Stomach (tissue), 9 donors: ENCODE results near the gene PFKP. TPM values are rescaled to one million over a fixed set of nuclear protein-coding genes. Genes with fewer than 3 reads are reported as not detected.
A peak's percentile ranks its signal among the peaks of the same experiment; 100 is the strongest.

ENCODE experiments used
- DNase-seq, 2 donors: peaks; one replicate each; pipeline versions ENCODE4 v3.0.0 to v3.0.0-alpha.2; 2013 to 2019
- H3K27ac ChIP-seq, 5 donors: fragments of 200-600 bp in 4 of 5; sonication (generic) in 4 of 5; one replicate each; pipeline ENCODE4 v1.5.1; 2013 to 2019; ENCODE audit warnings: mild to moderate bottlenecking in 1 of 5, moderate library complexity in 1 of 5
- H3K27me3 ChIP-seq, 3 donors: fragments of 200-600 bp; sonication (generic); one replicate each; pipeline ENCODE4 v1.5.1; 2017 to 2019; ENCODE audit warnings: mixed run types in 1 of 3
- H3K36me3 ChIP-seq, 4 donors: fragments of 200-600 bp; sonication (generic); 1 replicate in 3 of 4; 2 replicates in 1 of 4; pipeline ENCODE4 v1.5.1; 2016 to 2019
- H3K4me1 ChIP-seq, 4 donors: fragments of 200-600 bp; sonication (generic); one replicate each; pipeline ENCODE4 v1.5.1; 2016 to 2019
- H3K4me3 ChIP-seq, 4 donors: fragments of 200-600 bp; sonication (generic) in 3 of 4; one replicate each; pipeline ENCODE4 v1.5.1; 2016 to 2019; ENCODE audit warnings: mild to moderate bottlenecking in 1 of 4
- H3K9me3 ChIP-seq, 4 donors: fragments of 200-600 bp; sonication (generic); one replicate each; pipeline ENCODE4 v1.5.1; 2016 to 2019
- CTCF ChIP-seq, 7 experiments: fragments of 450-650 bp in 4 of 7; fragments of 200-600 bp in 3 of 7; sonication (generic) in 3 of 7; IDR thresholded peaks; one replicate each; pipeline ENCODE4 v1.5.1; 2016 to 2019; ENCODE audit warnings: antibody characterized with exemption in 7 of 7, control low read depth in 2 of 7, mild to moderate bottlenecking in 1 of 7
- EP300 ChIP-seq: sonication (generic); formaldehyde crosslinking; IDR thresholded peaks from one replicate; pipeline ENCODE4 v1.6.1; 2017; ENCODE audit warnings: antibody characterized with exemption
- POLR2A ChIP-seq, 4 donors: fragments of 450-650 bp; IDR thresholded peaks; one replicate each; pipeline ENCODE4 v1.6.1; 2016; ENCODE audit warnings: antibody characterized with exemption in 4 of 4, control low read depth in 2 of 4, mild to moderate bottlenecking in 1 of 4, moderate library complexity in 1 of 4
- POLR2AphosphoS5 ChIP-seq, 3 donors: sonication (generic); formaldehyde crosslinking; IDR thresholded peaks; one replicate each; pipeline ENCODE4 v1.6.1; 2016; ENCODE audit warnings: antibody characterized with exemption in 3 of 3
- WGBS, 5 donors: extraction: QIAGEN DNeasy Blood & Tissue Kit in 3 of 5; methylation state at CpG; one replicate each; pipeline versions ENCODE4 v1.1.5 to v1.1.7; 2013 to 2018; 5-methylcytosine and 5-hydroxymethylcytosine counted together
- intact Hi-C: fragments of 100-400 bp; cut with DNase I; formaldehyde crosslinking; loops from one replicate; pipeline ENCODE4 v1.15.1; 2023; ENCODE audit warnings: low total_unique reads
- polyA plus RNA-seq, 3 donors: library from polyadenylated mRNA; stranded (reverse); fragments of 200-250 nt; gene quantifications; one replicate each; pipeline ENCODE4 v1.2.3, GENCODE V29; 2013
- total RNA-seq, 5 donors: library from RNA; depleted of rRNA; stranded (reverse); fragments of >200 nt; gene quantifications; one replicate each; pipeline versions ENCODE4 v1.1.0 to v1.2.3, GENCODE V29; 2014 to 2016
- donor health status: healthy with polysubstance abuse.
- donor health status: Bipolar disorder and iron deficiency.
- donor health status: healthy.

PFKP gene
- total and polyA plus RNA-seq, 8 donors: 11.2 to 155 (median 29.4) TPM

GRCh38 chr10:3093996-3094395, 26.6 kb downstream of the PFKP start:
- 92 to 98% (median 96%) methylated on average over 5 of the region's 5 CpGs for WGBS, 5 donors
- intact Hi-C loops: no loop called here
- H3K27ac ChIP-seq: peak overlapping the region in 2 of 5 donors; percentile 76 to 79
- H3K36me3 ChIP-seq: peaks cover 0 to 1% (median 0%) of the 10 kb centered on the region in 4 donors
- no peak for DNase-seq
- H3K27me3 ChIP-seq: no peaks in the 10 kb centered on the region
- no peaks in the 10 kb centered on the region for H3K9me3 ChIP-seq
- no peak overlapping the region for H3K4me3 ChIP-seq
- H3K4me1 ChIP-seq: peaks cover 7 to 57% (median 37%) of the 10 kb centered on the region in 4 donors
- TF ChIP-seq POLR2A (IDR thresholded peaks at IDR 0.05) (no peak), EP300 (no peak), POLR2AphosphoS5 (IDR thresholded peaks at IDR 0.05) (no peak), CTCF (IDR thresholded peaks at IDR 0.05) (no peak)

- Histone ChIP-seq H3K4me1 (peaks cover 7 to 57% (median 37%) of the 10 kb centered on the region in 4 donors), H3K27ac (peak overlapping the region in 4 of 5 donors; percentile 62 to 79 (median 73)), H3K36me3 (peaks cover 0 to 8% (median 3%) of the 10 kb centered on the region in 4 donors), H3K27me3 (no peaks in the 10 kb centered on the region), H3K9me3 (no peaks in the 10 kb centered on the region), H3K4me3 (no peak overlapping the region)
- no peak for DNase-seq
- TF ChIP-seq POLR2AphosphoS5 (IDR thresholded peaks at IDR 0.05) (no peak), POLR2A (IDR thresholded peaks at IDR 0.05) (no peak), EP300 (no peak), CTCF (IDR thresholded peaks at IDR 0.05) (no peak)
- intact Hi-C loops: no loop called here
- WGBS, 5 donors: 71 to 89% (median 80%) methylated on average over 5 of the region's 5 CpGs
Measured at GRCh38 chr10:3094609-3095036, 27.3 kb downstream of the PFKP start.

GRCh38 chr10:3095373-3096139, 28.2 kb downstream of the PFKP start:
- Histone ChIP-seq H3K9me3 (no peaks in the 10 kb centered on the region), H3K27me3 (no peaks in the 10 kb centered on the region), H3K4me3 (no peak overlapping the region), H3K4me1 (peaks cover 7 to 51% (median 32%) of the 10 kb centered on the region in 4 donors), H3K36me3 (peaks cover 0 to 14% (median 13%) of the 10 kb centered on the region in 4 donors), H3K27ac (peak overlapping the region in 4 of 5 donors; percentile 62 to 79 (median 73))
- TF ChIP-seq POLR2AphosphoS5 (IDR thresholded peaks at IDR 0.05) (peak; percentile 58 to 93 (median 68)), POLR2A (IDR thresholded peaks at IDR 0.05) (no peak), CTCF (IDR thresholded peaks at IDR 0.05) (no peak), EP300 (peak; percentile 59)
- WGBS, 5 donors: 9 to 20% (median 16%) methylated on average over 17 of the region's 17 CpGs
- DNase-seq: peak in 1 of 2 donors; percentile 83
- intact Hi-C loops: no loop called here

GRCh38 chr10:3096149-3096548, 28.8 kb downstream of the PFKP start:
- 67 to 89% (median 82%) methylated on average over 15 to 16 of the region's 16 CpGs for WGBS, 5 donors
- DNase-seq: no peak
- peaks cover 7 to 45% (median 26%) of the 10 kb centered on the region in 4 donors for H3K4me1 ChIP-seq
- H3K9me3 ChIP-seq: no peaks in the 10 kb centered on the region
- peaks cover 0 to 20% (median 17%) of the 10 kb centered on the region in 4 donors for H3K36me3 ChIP-seq
- intact Hi-C loops: no loop called here
- peak overlapping the region; percentile 5 to 79 (median 70) for H3K27ac ChIP-seq
- H3K27me3 ChIP-seq: no peaks in the 10 kb centered on the region
- no peak overlapping the region for H3K4me3 ChIP-seq
- TF ChIP-seq CTCF (IDR thresholded peaks at IDR 0.05) (no peak), POLR2A (IDR thresholded peaks at IDR 0.05) (no peak), POLR2AphosphoS5 (IDR thresholded peaks at IDR 0.05) (no peak), EP300 (no peak)
